GM12801 (cell line): ENCODE data around the gene FLNA.

ENCODE experiments used
- CTCF ChIP-seq: IDR thresholded peaks from one replicate; pipeline ENCODE4 v1.5.1; 2011; ENCODE audit warnings: control low read depth; ENCODE audit not compliant: insufficient read length; ENCODE audit errors: extremely low read depth

FLNA gene

DNA sequence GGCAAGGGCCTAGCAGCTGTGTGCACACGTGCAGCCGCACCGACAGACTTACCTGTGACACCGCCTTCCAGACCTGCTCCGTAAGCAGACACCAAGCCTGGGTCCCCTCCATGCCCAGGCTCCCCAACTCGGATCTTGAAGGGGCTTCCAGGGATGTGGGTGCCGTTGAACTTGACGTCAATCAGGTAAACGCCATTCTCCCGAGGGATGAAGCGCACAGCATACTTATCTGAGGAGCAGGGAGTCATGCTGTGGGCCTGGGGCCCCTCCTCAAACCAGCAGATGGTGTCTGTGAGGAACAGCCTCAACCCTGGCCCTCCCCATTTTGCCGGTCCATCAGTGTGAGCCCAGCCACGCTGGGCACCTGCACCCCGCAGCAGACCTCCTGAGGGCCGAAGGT is 24.5 kb downstream of the FLNA start:
- TF ChIP-seq CTCF = no peak

DNA sequence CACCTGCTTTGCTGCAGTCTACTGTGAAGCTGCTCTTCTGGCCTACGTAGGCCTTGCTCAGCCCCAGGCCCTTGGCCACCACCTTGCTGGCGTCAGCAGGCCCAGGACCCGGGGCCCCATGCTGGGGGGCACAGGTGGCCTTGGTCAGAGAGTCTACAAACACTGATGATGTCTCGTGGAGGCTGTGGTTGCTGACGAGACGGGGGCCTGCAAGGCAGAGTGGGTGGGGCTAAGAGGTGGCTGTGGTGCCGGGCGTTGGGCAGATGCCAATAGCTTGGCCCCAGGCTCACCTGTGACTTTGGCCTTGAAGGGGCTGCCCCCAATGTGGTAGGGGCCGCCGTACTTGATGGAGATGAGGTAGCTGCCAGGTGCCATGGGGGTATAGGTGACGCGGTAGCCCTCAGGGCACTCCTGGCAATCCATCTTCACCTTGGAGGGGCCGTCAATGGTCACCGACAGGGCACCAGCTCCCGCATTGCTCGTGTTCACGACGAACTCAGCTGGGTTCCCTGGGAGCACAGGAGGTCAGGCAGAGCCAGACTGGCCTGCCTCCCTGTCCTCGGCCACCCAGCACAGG is 25.0 kb downstream of the FLNA start:
- TF ChIP-seq CTCF = no peak

- no peak for TF ChIP-seq CTCF
These were observed 25.6 kb downstream of the FLNA start for GRCh38 chrX:154348646-154349358.

DNA sequence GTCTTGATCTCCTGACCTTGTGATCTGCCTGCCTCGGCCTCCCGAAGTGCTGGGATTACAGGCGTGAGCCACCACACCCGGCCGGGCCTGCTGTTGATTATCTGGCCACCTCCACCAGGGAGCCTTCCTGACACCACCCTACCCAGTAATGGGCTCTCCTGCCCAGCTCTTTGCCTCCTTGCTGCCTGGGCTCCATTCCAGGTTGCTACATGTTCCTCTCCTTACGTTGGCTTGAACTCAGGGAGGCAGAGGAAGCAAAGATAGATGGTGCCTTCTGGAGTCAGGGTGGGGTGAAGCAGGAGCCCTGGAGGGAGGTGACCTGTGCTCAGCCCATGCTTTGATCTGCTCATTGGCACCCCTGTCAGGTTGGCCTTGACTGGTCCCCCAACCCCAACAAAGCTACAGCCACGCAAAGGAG is 26.3 kb downstream of the FLNA start:
- TF ChIP-seq CTCF = no peak

- no peak for TF ChIP-seq CTCF
These were observed 39.9 kb downstream of the FLNA start for GRCh38 chrX:154334496-154334895.

GRCh38 chrX:154333837-154334271 is 40.6 kb downstream of the FLNA start:
- TF ChIP-seq CTCF = no peak

- TF ChIP-seq CTCF = no peak
These were observed 41.3 kb downstream of the FLNA start for GRCh38 chrX:154333116-154333515.

- TF ChIP-seq CTCF = no peak
These were observed 41.9 kb downstream of the FLNA start for GRCh38 chrX:154332561-154332960.
